HepG2 (cell line): ENCODE measurements around the gene GGCT. TPM values are rescaled to one million over a fixed set of nuclear protein-coding genes. Genes with fewer than 3 reads are reported as not detected.

Experiments
- ATAC-seq: fragments of 200-7000 bp; cut with Tn5 transposase; 3 replicates; pipeline ENCODE4 v1.9.1; 2020; ENCODE audit warnings: mild to moderate bottlenecking, moderate library complexity
- BruUV-seq: library from RNA; stranded (reverse); fragments of 400-500 nt; replicated peaks from 2 replicates; lab custom pipeline; 2021; lab: Mats Ljungman, UMichigan
- CTCF ChIA-PET: fragments of 300-600 bp; formaldehyde crosslinking; extraction: SDS; loops from one replicate; lab custom pipeline; 2021; ENCODE audit warnings: low total read pairs, inconsistent platforms, low intra/inter-chr PET ratio; lab: Yijun Ruan, JAX
- POLR2A ChIA-PET: fragments of 350-600 bp; sonication (Branson Sonifier 250); formaldehyde crosslinking; loops from one replicate; lab custom pipeline; 2020; ENCODE audit warnings: antibody characterized with exemption, inconsistent platforms; lab: Yijun Ruan, JAX
- DNase-seq: peaks from one replicate; pipeline ENCODE4 v3.0.0-alpha.2; 2015; ENCODE audit warnings: low spot score
- FAIRE-seq: peaks from 3 replicates; lab custom pipeline; 2011; peaks lifted over from hg19 to GRCh38; lab: Jason Lieb, UNC
- H2AFZ ChIP-seq: one replicate; pipeline ENCODE4 v1.6.1; 2011; ENCODE audit warnings: low read length, inconsistent platforms
- H3K27ac ChIP-seq: fragments of 300-600 bp; 3 replicates; pipeline ENCODE4 v1.8.0; 2011; ENCODE audit warnings: mixed run types, mild to moderate bottlenecking, mixed read lengths, low read length, inconsistent platforms; ENCODE audit not compliant: insufficient read depth; ENCODE audit errors: extremely low read length
- H3K27me3 ChIP-seq, 2 experiments: fragments of 200-600 bp in 1 of 2; 2 replicates in 1 of 2; 3 replicates in 1 of 2; pipeline versions ENCODE4 v1.6.0 to v1.8.0; 2011; ENCODE audit warnings: low read length in 2 of 2, mild to moderate bottlenecking in 2 of 2, moderate library complexity in 2 of 2, inconsistent platforms in 1 of 2; ENCODE audit not compliant: insufficient read depth in 2 of 2, control insufficient read depth in 1 of 2
- H3K36me3 ChIP-seq, 2 experiments: fragments of 200-600 bp in 1 of 2; replicated peaks in 1 of 2; 2 replicates in 1 of 2; 3 replicates in 1 of 2; pipeline versions ENCODE4 v1.5.1 to v1.8.0; 2011; ENCODE audit warnings: low read length in 2 of 2, inconsistent platforms in 1 of 2; ENCODE audit not compliant: insufficient read depth in 2 of 2, control insufficient read depth in 1 of 2
- H3K4me1 ChIP-seq: 2 replicates; pipeline ENCODE4 v1.5.1; 2012; ENCODE audit warnings: low read length, inconsistent platforms; ENCODE audit not compliant: insufficient read depth
- H3K4me2 ChIP-seq: 2 replicates; pipeline ENCODE4 v1.6.0; 2011; ENCODE audit warnings: low read depth, low read length, inconsistent platforms
- H3K4me3 ChIP-seq, 3 experiments: fragments of 200-600 bp in 1 of 3; sonication (generic), shearing (Covaris generic) in 1 of 3; replicated peaks in 1 of 3; 2 replicates each; pipeline ENCODE4 v1.5.1; 2011 to 2016; ENCODE audit warnings: low read length in 3 of 3, inconsistent platforms in 2 of 3, low read depth in 2 of 3, mild to moderate bottlenecking in 2 of 3, control low read depth in 1 of 3, mixed read lengths in 1 of 3; ENCODE audit not compliant: insufficient read depth in 1 of 3
- H3K79me2 ChIP-seq: one replicate; pipeline ENCODE4 v1.6.1; 2011; ENCODE audit warnings: low read length, inconsistent platforms; ENCODE audit not compliant: insufficient read depth
- H3K9ac ChIP-seq: 2 replicates; pipeline ENCODE4 v1.6.0; 2011; ENCODE audit warnings: mild to moderate bottlenecking, low read depth, low read length, inconsistent platforms; ENCODE audit not compliant: insufficient read depth
- H3K9me3 ChIP-seq: 2 replicates; pipeline ENCODE4 v1.5.1; 2012; ENCODE audit warnings: mild to moderate bottlenecking, low read length
- H4K20me1 ChIP-seq: 2 replicates; pipeline ENCODE4 v1.6.0; 2011; ENCODE audit warnings: inconsistent platforms, mild to moderate bottlenecking, low read length, moderate library complexity; ENCODE audit not compliant: insufficient read depth
- ADNP ChIP-seq: sonication (generic); formaldehyde crosslinking; IDR thresholded peaks from 2 replicates; pipeline ENCODE4 v1.4.0; 2020; ENCODE audit warnings: missing genetic modification reagents
- ATF7-NPFF ChIP-seq: sonication (generic); formaldehyde crosslinking; IDR thresholded peaks from 2 replicates; pipeline ENCODE4 v1.8.1; 2023; ENCODE audit warnings: mild to moderate bottlenecking, low read depth, missing genetic modification reagents, moderate library complexity
- BATF2 ChIP-seq: sonication (generic); formaldehyde crosslinking; IDR thresholded peaks from 2 replicates; pipeline ENCODE4 v1.8.0; 2022; ENCODE audit warnings: mild to moderate bottlenecking, missing genetic modification reagents, moderate library complexity
- CCAR2 ChIP-seq: fragments of 200-400 bp; formaldehyde crosslinking; optimal IDR thresholded peaks from 2 replicates; pipeline ENCODE3; 2018; ENCODE audit warnings: low read depth, mild to moderate bottlenecking, low read length, moderate library complexity
- CHD4 ChIP-seq: fragments of 200-600 bp; sonication (generic); IDR thresholded peaks from 2 replicates; pipeline ENCODE4 v1.7.0; 2017; ENCODE audit warnings: mild to moderate bottlenecking, low read length, borderline replicate concordance
- RFXANK ChIP-seq: IDR thresholded peaks from 2 replicates; pipeline ENCODE4 v1.6.1; 2016
- SIX4 ChIP-seq: sonication (generic); formaldehyde crosslinking; IDR thresholded peaks from 2 replicates; pipeline ENCODE4 v1.4.0; 2020; ENCODE audit warnings: missing genetic modification reagents
- SOX13 ChIP-seq, 3 experiments: fragments of 450-650 bp in 1 of 3; sonication (generic) in 1 of 3; formaldehyde crosslinking in 1 of 3; IDR thresholded peaks in 2 of 3; conservative IDR thresholded peaks in 1 of 3; 2 replicates each; pipeline versions ENCODE4 v1.5.0 to v1.6.1; 2016 to 2020; ENCODE audit warnings: antibody characterized with exemption in 1 of 3, mild to moderate bottlenecking in 1 of 3, missing compliant biosample characterization in 1 of 3, missing genetic modification reagents in 1 of 3, moderate library complexity in 1 of 3
- SP5 ChIP-seq: IDR thresholded peaks from 2 replicates; pipeline ENCODE4 v1.6.1; 2016; ENCODE audit warnings: low read depth, borderline replicate concordance
- ZEB1 ChIP-seq: IDR thresholded peaks from 2 replicates; pipeline ENCODE4 v1.6.1; 2012; ENCODE audit warnings: mild to moderate bottlenecking, low read depth, inconsistent platforms; ENCODE audit not compliant: insufficient replicate concordance
- ZFP36L2 ChIP-seq: sonication (generic); formaldehyde crosslinking; IDR thresholded peaks from 2 replicates; pipeline ENCODE4 v1.4.0; 2020; ENCODE audit warnings: missing genetic modification reagents
- ZNF20 ChIP-seq: sonication (generic); formaldehyde crosslinking; IDR thresholded peaks from 2 replicates; pipeline ENCODE4 v1.4.0; 2020; ENCODE audit warnings: mild to moderate bottlenecking, moderate library complexity, missing genetic modification reagents
- ZNF224 ChIP-seq: sonication (generic); formaldehyde crosslinking; IDR thresholded peaks from 2 replicates; pipeline ENCODE4 v1.5.0; 2020; ENCODE audit warnings: mild to moderate bottlenecking, missing genetic modification reagents
- ZNF513 ChIP-seq: sonication (generic); formaldehyde crosslinking; conservative IDR thresholded peaks from 2 replicates; pipeline ENCODE4 v1.5.0; 2020; ENCODE audit warnings: missing genetic modification reagents
- ZNF552 ChIP-seq: sonication (generic); formaldehyde crosslinking; IDR thresholded peaks from 2 replicates; pipeline ENCODE4 v1.9.0; 2022; ENCODE audit warnings: missing genetic modification reagents, mild to moderate bottlenecking, borderline replicate concordance
- WGBS: methylation state at CpG from one replicate; pipeline ENCODE4 v1.1.6; 2017; ENCODE audit warnings: low lambda C conversion rate; 5-methylcytosine and 5-hydroxymethylcytosine counted together
- in situ Hi-C: cut with HindIII; loops from 2 replicates; pipeline ENCODE4 v1.10.0; 2017; ENCODE audit warnings: low pct_unique_long_range_greater_than_20kb; ENCODE audit not compliant: extremely low pct_ligation_motif_present
- intact Hi-C: fragments of 100-400 bp; cut with micrococcal nuclease; formaldehyde crosslinking; loops from one replicate; pipeline ENCODE4 v1.10.0; 2022; ENCODE audit not compliant: unreplicated experiment
- polyA plus RNA-seq, 8 experiments: library from polyadenylated mRNA; depleted of rRNA in 3 of 8; stranded (reverse) in 7 of 8; unstranded in 1 of 8; fragments of >200 nt; fragmentation: Illumina TruSeq in 4 of 8; extraction: Trizol in 4 of 8; gene quantifications; 2 replicates each; pipeline versions ENCODE4 v1.2.1 to v1.2.3, GENCODE V29; 2011 to 2016; ENCODE audit warnings: low read depth in 4 of 8, missing spikeins in 1 of 8, mixed read lengths in 1 of 8; ENCODE audit not compliant: insufficient read depth in 1 of 8
- total RNA-seq, 5 experiments: library from RNA; depleted of rRNA; stranded (reverse); fragments of >200 nt; fragmentation: Illumina TruSeq; extraction: Trizol; gene quantifications; 2 replicates each; pipeline ENCODE4 v1.2.3, GENCODE V29; 2016; ENCODE audit warnings: low read depth in 1 of 5
- TF ChIP-seq, protein P1 (sequence below): sonication (generic); formaldehyde crosslinking; IDR thresholded peaks from 2 replicates; pipeline ENCODE4 v1.8.1; 2023; ENCODE audit warnings: mild to moderate bottlenecking, missing genetic modification reagents, borderline replicate concordance
- TF ChIP-seq, protein P2 (sequence below): sonication (generic); formaldehyde crosslinking; IDR thresholded peaks from 2 replicates; pipeline ENCODE4 v1.5.0; 2020; ENCODE audit warnings: missing genetic modification reagents

Gene GGCT
- total and polyA plus RNA-seq, 2 of the 13 experiments (the other 11 are each of a cell fraction or from before 2014, with no cell fraction given), result 19.5 to 78.3 TPM

- in situ Hi-C loops (no loop called here), intact Hi-C loops (no loop called here)
- no peak overlapping the region for H3K4me3 ChIP-seq
- ChIA-PET POLR2A (no interaction called here), CTCF (no interaction called here)
- H3K4me1 ChIP-seq, result no peaks in the 10 kb centered on the region
- BruUV-seq, result no TSS peak
- H3K4me2 ChIP-seq, result no peak overlapping the region
- H3K36me3 ChIP-seq, result no peaks in the 10 kb centered on the region
- no peak overlapping the region for H2AFZ ChIP-seq
- FAIRE-seq, result no peak
- no peaks in the 10 kb centered on the region for H3K9me3 ChIP-seq
- TF ChIP-seq ADNP (no peak), SIX4 (CRISPR knock-in tag) (no peak), CHD4 (no peak)
- TF ChIP-seq, all 625 proteins: peak for 0
- ATAC-seq (no peak), DNase-seq (no peak)
- Histone ChIP-seq H3K27ac (no peak overlapping the region), H3K27me3 (no peaks in the 10 kb centered on the region), H3K9ac (no peak overlapping the region), H3K79me2 (no peaks in the 10 kb centered on the region), H4K20me1 (no peaks in the 10 kb centered on the region)
- WGBS, result 96% methylated on average over 3 of the region's 3 CpGs
These were observed 26.7 kb upstream of the GGCT start for GRCh38 chr7:30531286-30531685.

DNA sequence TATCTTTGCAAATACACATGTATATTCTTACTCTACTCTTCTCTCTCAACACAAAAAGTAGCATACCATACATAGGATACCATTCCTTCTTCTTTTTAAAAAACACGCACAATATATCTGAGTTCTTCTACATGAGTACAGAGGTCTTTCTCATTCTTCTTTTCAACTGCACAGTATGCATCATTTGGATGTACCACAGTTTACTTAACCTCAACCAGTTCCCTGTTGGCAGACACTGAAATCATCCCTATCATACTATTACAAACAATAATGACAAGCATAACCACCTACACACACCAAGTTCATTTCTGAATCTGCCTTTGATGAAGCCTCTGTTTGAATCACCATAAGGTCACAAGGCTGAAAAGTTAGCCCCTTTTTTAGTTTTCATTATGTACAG is 25.7 kb upstream of the GGCT start:
- in situ Hi-C loops, result no loop called here
- FAIRE-seq, result no peak
- WGBS, result 91% methylated on average over 1 of the region's 1 CpG
- TF ChIP-seq CCAR2 (no peak), BATF2 (CRISPR knock-in tag) (no peak), RFXANK (no peak), ZNF552 (CRISPR knock-in tag) (no peak), ZEB1 (no peak), ZNF20 (CRISPR knock-in tag) (no peak), ATF7-NPFF (no peak), ZNF513 (CRISPR knock-in tag) (no peak), ZFP36L2 (CRISPR knock-in tag) (no peak), SOX13 (IDR thresholded peaks at IDR 0.05) (no peak), SOX13 (CRISPR knock-in tag; conservative IDR thresholded peaks at IDR 0.05 in 1 of 2, IDR thresholded peaks at IDR 0.05 in 1 of 2) (no peak), SP5 (CRISPR knock-in tag) (no peak), ZNF224 (CRISPR knock-in tag) (no peak)
- TF ChIP-seq, protein P1, sequence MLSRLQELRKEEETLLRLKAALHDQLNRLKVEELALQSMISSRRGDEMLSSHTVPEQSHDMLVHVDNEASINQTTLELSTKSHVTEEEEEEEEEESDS (CRISPR knock-in tag), result no peak
- TF ChIP-seq, protein P2, sequence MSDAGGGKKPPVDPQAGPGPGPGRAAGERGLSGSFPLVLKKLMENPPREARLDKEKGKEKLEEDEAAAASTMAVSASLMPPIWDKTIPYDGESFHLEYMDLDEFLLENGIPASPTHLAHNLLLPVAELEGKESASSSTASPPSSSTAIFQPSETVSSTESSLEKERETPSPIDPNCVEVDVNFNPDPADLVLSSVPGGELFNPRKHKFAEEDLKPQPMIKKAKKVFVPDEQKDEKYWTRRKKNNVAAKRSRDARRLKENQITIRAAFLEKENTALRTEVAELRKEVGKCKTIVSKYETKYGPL (CRISPR knock-in tag), result no peak

More for the DNA sequence above, 25.7 kb upstream of the GGCT start:
- ChIA-PET CTCF (no interaction called here), POLR2A (no interaction called here)
- DNase-seq (no peak), ATAC-seq (no peak)
- H2AFZ ChIP-seq, result no peak overlapping the region
- no peaks in the 10 kb centered on the region for H4K20me1 ChIP-seq
- no TSS peak for BruUV-seq
- no peak overlapping the region for H3K9ac ChIP-seq
- H3K27ac ChIP-seq, result no peak overlapping the region
- no peaks in the 10 kb centered on the region for H3K9me3 ChIP-seq
- H3K4me1 ChIP-seq, result peaks cover 8% of the 10 kb centered on the region
- H3K27me3 ChIP-seq, result no peaks in the 10 kb centered on the region
- no peaks in the 10 kb centered on the region for H3K79me2 ChIP-seq
- H3K4me3 ChIP-seq, result no peak overlapping the region
- intact Hi-C loops, result no loop called here
- no peaks in the 10 kb centered on the region for H3K36me3 ChIP-seq
- H3K4me2 ChIP-seq, result no peak overlapping the region
